ENCODE data around the gene LRRN1.

DNA sequence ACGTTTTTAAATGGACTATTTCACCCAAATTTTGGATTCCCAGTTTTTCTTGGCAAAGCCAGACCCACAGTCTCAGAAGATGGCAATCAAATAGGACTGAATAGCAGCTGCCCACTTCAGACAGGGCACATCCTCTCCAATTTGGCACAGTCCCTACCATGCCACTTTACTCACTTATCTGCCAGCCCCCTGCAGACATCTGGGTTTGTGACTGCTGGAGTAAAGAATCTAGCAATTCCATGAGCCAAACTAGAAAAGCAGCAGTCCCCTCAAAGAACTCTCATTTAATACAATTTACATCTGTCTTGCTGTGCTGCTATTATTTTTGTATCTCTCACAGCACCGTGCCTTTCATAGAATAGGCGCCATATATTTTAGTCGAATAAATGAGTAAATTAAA, 16.0 kb upstream of the LRRN1 start:
- TF ChIP-seq, protein P1, sequence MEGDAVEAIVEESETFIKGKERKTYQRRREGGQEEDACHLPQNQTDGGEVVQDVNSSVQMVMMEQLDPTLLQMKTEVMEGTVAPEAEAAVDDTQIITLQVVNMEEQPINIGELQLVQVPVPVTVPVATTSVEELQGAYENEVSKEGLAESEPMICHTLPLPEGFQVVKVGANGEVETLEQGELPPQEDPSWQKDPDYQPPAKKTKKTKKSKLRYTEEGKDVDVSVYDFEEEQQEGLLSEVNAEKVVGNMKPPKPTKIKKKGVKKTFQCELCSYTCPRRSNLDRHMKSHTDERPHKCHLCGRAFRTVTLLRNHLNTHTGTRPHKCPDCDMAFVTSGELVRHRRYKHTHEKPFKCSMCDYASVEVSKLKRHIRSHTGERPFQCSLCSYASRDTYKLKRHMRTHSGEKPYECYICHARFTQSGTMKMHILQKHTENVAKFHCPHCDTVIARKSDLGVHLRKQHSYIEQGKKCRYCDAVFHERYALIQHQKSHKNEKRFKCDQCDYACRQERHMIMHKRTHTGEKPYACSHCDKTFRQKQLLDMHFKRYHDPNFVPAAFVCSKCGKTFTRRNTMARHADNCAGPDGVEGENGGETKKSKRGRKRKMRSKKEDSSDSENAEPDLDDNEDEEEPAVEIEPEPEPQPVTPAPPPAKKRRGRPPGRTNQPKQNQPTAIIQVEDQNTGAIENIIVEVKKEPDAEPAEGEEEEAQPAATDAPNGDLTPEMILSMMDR (IDR thresholded peaks at IDR 0.05; ENCODE audit: borderline replicate concordance, extremely low read depth, low read length, poor library complexity, severe bottlenecking), result no peak
- TF ChIP-seq EZH2 (IDR thresholded peaks at IDR 0.05; ENCODE audit: borderline replicate concordance, low read depth, low read length, severe bottlenecking), result no peak

All from DND-41 (cell line).